ENCODE data around the gene A3GALT2.
"Not testable (repeated sequence)": the region's sequence is repeated elsewhere in the genome, so short reads cannot be mapped to it uniquely, and the experiment has no call there.

A3GALT2 gene

GRCh38 chr1:33294071-33295010 lies 26.6 kb downstream of the A3GALT2 start:
- TF ChIP-seq, protein P1, sequence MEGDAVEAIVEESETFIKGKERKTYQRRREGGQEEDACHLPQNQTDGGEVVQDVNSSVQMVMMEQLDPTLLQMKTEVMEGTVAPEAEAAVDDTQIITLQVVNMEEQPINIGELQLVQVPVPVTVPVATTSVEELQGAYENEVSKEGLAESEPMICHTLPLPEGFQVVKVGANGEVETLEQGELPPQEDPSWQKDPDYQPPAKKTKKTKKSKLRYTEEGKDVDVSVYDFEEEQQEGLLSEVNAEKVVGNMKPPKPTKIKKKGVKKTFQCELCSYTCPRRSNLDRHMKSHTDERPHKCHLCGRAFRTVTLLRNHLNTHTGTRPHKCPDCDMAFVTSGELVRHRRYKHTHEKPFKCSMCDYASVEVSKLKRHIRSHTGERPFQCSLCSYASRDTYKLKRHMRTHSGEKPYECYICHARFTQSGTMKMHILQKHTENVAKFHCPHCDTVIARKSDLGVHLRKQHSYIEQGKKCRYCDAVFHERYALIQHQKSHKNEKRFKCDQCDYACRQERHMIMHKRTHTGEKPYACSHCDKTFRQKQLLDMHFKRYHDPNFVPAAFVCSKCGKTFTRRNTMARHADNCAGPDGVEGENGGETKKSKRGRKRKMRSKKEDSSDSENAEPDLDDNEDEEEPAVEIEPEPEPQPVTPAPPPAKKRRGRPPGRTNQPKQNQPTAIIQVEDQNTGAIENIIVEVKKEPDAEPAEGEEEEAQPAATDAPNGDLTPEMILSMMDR (IDR thresholded peaks at IDR 0.05): no peak
- no peaks in the 10 kb centered on the region for H3K36me3 ChIP-seq (ENCODE audit: control insufficient read depth, insufficient read depth, low read length)

DNA sequence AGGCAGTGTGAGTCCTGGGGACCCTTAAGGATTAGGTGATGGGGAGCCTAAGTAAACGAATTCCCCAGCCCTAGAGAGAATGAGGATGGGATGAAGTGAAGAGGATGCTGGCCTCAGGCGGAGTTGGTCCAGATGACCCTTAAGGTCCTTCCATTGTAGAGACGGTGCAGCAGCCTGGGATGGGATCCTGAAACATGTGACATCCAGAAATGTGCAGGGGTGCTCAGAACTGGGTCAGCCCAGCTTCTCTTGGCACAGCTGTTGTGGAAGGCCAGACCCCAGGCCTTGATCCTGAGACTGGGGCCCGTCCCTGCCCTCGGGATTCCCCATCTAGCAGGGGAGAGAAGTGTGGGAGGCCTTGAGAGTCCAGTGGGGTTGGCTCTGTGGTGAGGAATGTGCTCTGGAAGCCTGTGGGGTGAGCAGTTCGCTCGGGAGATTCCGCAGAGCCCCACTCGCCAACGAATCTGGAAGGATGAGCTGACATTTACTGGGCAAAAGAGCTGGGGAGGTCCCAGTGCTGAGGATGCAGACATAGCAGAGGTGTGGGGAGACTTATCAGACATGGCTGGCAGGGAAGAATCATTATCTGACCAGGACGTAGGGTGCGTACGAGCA lies 28.1 kb downstream of the A3GALT2 start:
- H3K27ac ChIP-seq: no peak overlapping the region
- H3K79me2 ChIP-seq: no peaks in the 10 kb centered on the region
- no peak overlapping the region for H3K4me2 ChIP-seq (ENCODE audit: low read length)
- no peaks in the 10 kb centered on the region for H3K27me3 ChIP-seq (ENCODE audit: control insufficient read depth, insufficient read depth, low read length)
- no peak overlapping the region for H2AFZ ChIP-seq
- no peaks in the 10 kb centered on the region for H3K36me3 ChIP-seq (ENCODE audit: control insufficient read depth, insufficient read depth, low read length)
- TF ChIP-seq, protein P1 (IDR thresholded peaks at IDR 0.05): no peak
- H3K9ac ChIP-seq: no peak overlapping the region
- no peaks in the 10 kb centered on the region for H3K4me1 ChIP-seq
- H3K9me3 ChIP-seq (ENCODE audit: control insufficient read depth, low read length): no peaks in the 10 kb centered on the region
- no peak overlapping the region for H3K4me3 ChIP-seq (ENCODE audit: low read depth, low read length)

More at GRCh38 chr1:33294071-33295010, 26.6 kb downstream of the A3GALT2 start:
- H2AFZ ChIP-seq: no peak overlapping the region
- no peaks in the 10 kb centered on the region for H3K79me2 ChIP-seq
- H3K4me3 ChIP-seq (ENCODE audit: low read depth, low read length): no peak overlapping the region
- H3K9me3 ChIP-seq (ENCODE audit: control insufficient read depth, low read length): no peaks in the 10 kb centered on the region
- H3K4me2 ChIP-seq (ENCODE audit: low read length): no peak overlapping the region
- H3K9ac ChIP-seq: no peak overlapping the region
- no peaks in the 10 kb centered on the region for H3K4me1 ChIP-seq
- no peak overlapping the region for H3K27ac ChIP-seq
- H3K27me3 ChIP-seq (ENCODE audit: control insufficient read depth, insufficient read depth, low read length): no peaks in the 10 kb centered on the region

GRCh38 chr1:33290615-33291014 lies 30.3 kb downstream of the A3GALT2 start:
- H3K4me2 ChIP-seq (ENCODE audit: low read length); H3K27me3 ChIP-seq (ENCODE audit: control insufficient read depth, insufficient read depth, low read length); H2AFZ ChIP-seq; H3K9ac ChIP-seq; H3K4me1 ChIP-seq; H3K79me2 ChIP-seq; H3K36me3 ChIP-seq (ENCODE audit: control insufficient read depth, insufficient read depth, low read length); H3K4me3 ChIP-seq (ENCODE audit: low read depth, low read length); H3K9me3 ChIP-seq (ENCODE audit: control insufficient read depth, low read length); H3K27ac ChIP-seq: not testable (repeated sequence)

GRCh38 chr1:33289858-33290154 lies 31.1 kb downstream of the A3GALT2 start:
- Histone ChIP-seq H3K36me3 (ENCODE audit: control insufficient read depth, insufficient read depth, low read length) (no peaks in the 10 kb centered on the region), H3K27ac (no peak overlapping the region), H3K4me1 (no peaks in the 10 kb centered on the region), H3K9ac (no peak overlapping the region), H3K4me2 (ENCODE audit: low read length) (no peak overlapping the region), H3K79me2 (no peaks in the 10 kb centered on the region), H3K4me3 (ENCODE audit: low read depth, low read length) (no peak overlapping the region), H3K9me3 (ENCODE audit: control insufficient read depth, low read length) (no peaks in the 10 kb centered on the region), H3K27me3 (ENCODE audit: control insufficient read depth, insufficient read depth, low read length) (no peaks in the 10 kb centered on the region), H2AFZ (no peak overlapping the region)
- TF ChIP-seq, protein P1 (IDR thresholded peaks at IDR 0.05): no peak

DNA sequence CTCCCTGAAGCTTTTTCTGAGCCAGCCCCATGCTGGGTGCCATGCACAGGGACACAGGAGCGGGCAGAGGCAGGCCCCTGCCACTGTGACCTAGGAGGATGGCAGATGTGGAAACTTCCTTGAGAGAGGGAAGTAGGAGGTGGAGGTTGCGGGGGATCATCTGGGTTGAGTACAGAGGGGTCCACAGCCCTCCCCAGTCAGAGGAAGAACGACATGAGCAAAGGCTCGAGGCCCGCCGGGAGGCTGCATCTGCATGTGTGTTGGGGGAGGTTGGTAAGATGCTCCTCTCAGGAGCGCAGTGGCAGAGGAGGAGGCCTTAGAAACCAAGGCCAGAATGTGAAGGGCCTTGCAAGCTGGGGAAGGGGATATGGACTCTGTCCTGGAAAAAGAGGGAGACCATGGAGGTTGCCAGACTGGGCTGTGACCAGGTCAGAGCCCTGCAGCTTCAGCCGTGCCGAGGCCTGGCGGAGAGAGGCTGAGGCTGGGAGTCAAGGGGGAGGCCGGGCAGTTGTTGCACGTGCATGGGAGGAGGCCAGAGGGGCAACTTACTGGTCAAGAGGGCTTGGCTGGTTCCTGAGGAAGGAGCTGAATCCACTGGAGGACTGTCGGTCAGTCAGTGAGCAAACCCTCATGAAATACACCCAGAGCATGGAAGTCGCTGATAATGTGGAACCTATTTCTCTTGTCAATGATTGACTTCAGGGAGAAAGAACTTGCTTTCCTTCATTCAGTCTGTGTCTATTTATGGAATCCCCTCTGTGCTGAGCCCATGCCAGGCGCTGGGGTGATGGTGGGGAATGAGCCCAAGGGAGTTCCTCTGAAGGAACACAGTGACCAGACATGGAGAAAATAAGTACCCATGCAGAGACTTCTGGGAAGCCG lies 31.7 kb downstream of the A3GALT2 start:
- no peaks in the 10 kb centered on the region for H3K27me3 ChIP-seq (ENCODE audit: control insufficient read depth, insufficient read depth, low read length)
- H3K27ac ChIP-seq: no peak overlapping the region
- no peaks in the 10 kb centered on the region for H3K79me2 ChIP-seq
- no peak overlapping the region for H3K4me2 ChIP-seq (ENCODE audit: low read length)
- H3K4me1 ChIP-seq: no peaks in the 10 kb centered on the region
- TF ChIP-seq, protein P1 (IDR thresholded peaks at IDR 0.05): no peak
- H3K9ac ChIP-seq: no peak overlapping the region
- H3K4me3 ChIP-seq (ENCODE audit: low read depth, low read length): no peak overlapping the region
- no peaks in the 10 kb centered on the region for H3K36me3 ChIP-seq (ENCODE audit: control insufficient read depth, insufficient read depth, low read length)
- H3K9me3 ChIP-seq (ENCODE audit: control insufficient read depth, low read length): no peaks in the 10 kb centered on the region
- H2AFZ ChIP-seq: no peak overlapping the region

Measured in parathyroid adenoma (tissue), 2 donors.